ENCODE data around the gene HNF1A. TPM values are rescaled to one million over a fixed set of nuclear protein-coding genes. Genes with fewer than 3 reads are reported as not detected.

The HNF1A gene
- total RNA-seq, 1 experiment from 2014 or later = not detected

- Mint-ChIP-seq H3K27me3 (ENCODE audit: insufficient read depth, unreplicated experiment) (no peaks in the 10 kb centered on the region), H3K4me3 (ENCODE audit: unreplicated experiment) (no peak overlapping the region), H3K9me3 (ENCODE audit: unreplicated experiment) (no peaks in the 10 kb centered on the region), H3K27ac (ENCODE audit: low read depth, unreplicated experiment) (peak overlapping the region; percentile 64), H3K4me1 (ENCODE audit: insufficient read depth, unreplicated experiment) (peaks cover 8% of the 10 kb centered on the region), H3K36me3 (ENCODE audit: insufficient read depth, unreplicated experiment) (no peaks in the 10 kb centered on the region)
- ChIA-PET CTCF (interaction anchor here (0.7 to 0.9 kb wide), 2 partner anchors 8 to 42 kb away, joined by 3 read pairs; no protein-coding TSS in a partner anchor), POLR2A (interaction anchor here (1.7 kb wide), 1 partner anchor 9 kb away, joined by 6 read pairs; the partner anchor contains the start of gene C12orf43)
- TF ChIP-seq CTCF (IDR thresholded peaks at IDR 0.05; ENCODE audit: unreplicated experiment) = no peak
- intact Hi-C loops (cut with micrococcal nuclease) = no loop called here
- no peak for DNase-seq (ENCODE audit: unreplicated experiment)
- no TSS peak for BruUV-seq (replicated peaks)
These were observed 47.3 kb downstream of the HNF1A start for GRCh38 chr12:121025442-121026226.

- intact Hi-C loops (cut with micrococcal nuclease) = no loop called here
- H3K27ac Mint-ChIP-seq (ENCODE audit: low read depth, unreplicated experiment) = peak overlapping the region; percentile 64
- no TSS peak for BruUV-seq (replicated peaks)
- no peak for TF ChIP-seq CTCF (IDR thresholded peaks at IDR 0.05; ENCODE audit: unreplicated experiment)
- ChIA-PET POLR2A (interaction anchor here (1.7 kb wide), 1 partner anchor 10 kb away, joined by 6 read pairs; the partner anchor contains the start of gene C12orf43), CTCF (interaction anchor here (0.6 to 0.9 kb wide), 6 partner anchors 7 to 507 kb away, joined by 3 to 4 read pairs (median 3); partner anchors contain the start of gene C12orf43)
- no peaks in the 10 kb centered on the region for H3K27me3 Mint-ChIP-seq (ENCODE audit: insufficient read depth, unreplicated experiment)
- H3K4me1 Mint-ChIP-seq (ENCODE audit: insufficient read depth, unreplicated experiment) = peaks cover 8% of the 10 kb centered on the region
- no peak for DNase-seq (ENCODE audit: unreplicated experiment)
- H3K36me3 Mint-ChIP-seq (ENCODE audit: insufficient read depth, unreplicated experiment) = no peaks in the 10 kb centered on the region
- no peaks in the 10 kb centered on the region for H3K9me3 Mint-ChIP-seq (ENCODE audit: unreplicated experiment)
- H3K4me3 Mint-ChIP-seq (ENCODE audit: unreplicated experiment) = no peak overlapping the region
These were observed 48.1 kb downstream of the HNF1A start for GRCh38 chr12:121026274-121027045.

GRCh38 chr12:121030576-121031212 is 52.4 kb downstream of the HNF1A start:
- Mint-ChIP-seq H3K9me3 (ENCODE audit: unreplicated experiment) (no peaks in the 10 kb centered on the region), H3K27ac (ENCODE audit: low read depth, unreplicated experiment) (no peak overlapping the region), H3K27me3 (ENCODE audit: insufficient read depth, unreplicated experiment) (no peaks in the 10 kb centered on the region), H3K4me1 (ENCODE audit: insufficient read depth, unreplicated experiment) (peaks cover 26% of the 10 kb centered on the region), H3K4me3 (ENCODE audit: unreplicated experiment) (no peak overlapping the region), H3K36me3 (ENCODE audit: insufficient read depth, unreplicated experiment) (no peaks in the 10 kb centered on the region)
- no peak for TF ChIP-seq CTCF (IDR thresholded peaks at IDR 0.05; ENCODE audit: unreplicated experiment)
- CTCF ChIA-PET = interaction anchor here (0.7 kb wide), 1 partner anchor 247 kb away, joined by 3 read pairs; no protein-coding TSS in a partner anchor
- DNase-seq (ENCODE audit: unreplicated experiment) = no peak
- intact Hi-C loops (cut with micrococcal nuclease) = no loop called here
- no TSS peak for BruUV-seq (replicated peaks)
- POLR2A ChIA-PET = no interaction called here

All from MCF 10A (cell line).